Panc1 (cell line): Measurements from ENCODE around the gene ARHGEF10L.

Experiments used
- POLR2AphosphoS5 ChIP-seq: IDR thresholded peaks from 2 replicates; pipeline ENCODE4 v1.6.1; 2012; ENCODE audit warnings: mild to moderate bottlenecking, low read depth, low read length, moderate library complexity
- REST ChIP-seq, 2 experiments: IDR thresholded peaks; 2 replicates each; pipeline ENCODE4 v1.6.1; 2011 to 2012; ENCODE audit warnings: low read depth in 2 of 2, control low read depth in 1 of 2, low read length in 1 of 2, mild to moderate bottlenecking in 1 of 2, moderate library complexity in 1 of 2; ENCODE audit not compliant: insufficient read depth in 1 of 2
- SIN3A ChIP-seq: IDR thresholded peaks from 2 replicates; pipeline ENCODE4 v1.6.1; 2012; ENCODE audit warnings: low read depth, mild to moderate bottlenecking, low read length, moderate library complexity, borderline replicate concordance; ENCODE audit not compliant: insufficient read depth
- TF ChIP-seq, protein P1 (sequence below): fragments of 450-650 bp; IDR thresholded peaks from 2 replicates; pipeline ENCODE4 v1.5.1; 2017; ENCODE audit warnings: mild to moderate bottlenecking

DNA sequence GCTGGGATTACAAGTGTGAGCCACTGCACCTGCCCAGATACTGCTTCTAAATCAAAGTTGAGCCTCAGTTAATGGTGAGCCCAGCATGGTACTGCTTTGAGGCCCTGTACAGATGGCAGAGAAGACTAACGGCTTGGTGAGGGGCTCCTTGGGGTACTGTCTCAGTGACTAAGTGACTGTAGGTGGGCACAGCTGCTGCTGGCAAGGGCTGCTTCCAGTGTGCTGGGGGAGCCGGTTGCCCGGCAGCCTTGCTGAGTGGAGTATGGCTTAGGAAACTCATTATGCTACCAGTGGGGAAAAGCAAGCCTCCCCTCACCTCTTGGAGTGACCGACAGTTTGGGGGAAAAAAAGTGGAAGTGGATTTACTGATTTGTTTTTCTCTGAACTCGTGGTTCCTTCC, 23.6 kb upstream of the ARHGEF10L start:
- TF ChIP-seq, protein P1, sequence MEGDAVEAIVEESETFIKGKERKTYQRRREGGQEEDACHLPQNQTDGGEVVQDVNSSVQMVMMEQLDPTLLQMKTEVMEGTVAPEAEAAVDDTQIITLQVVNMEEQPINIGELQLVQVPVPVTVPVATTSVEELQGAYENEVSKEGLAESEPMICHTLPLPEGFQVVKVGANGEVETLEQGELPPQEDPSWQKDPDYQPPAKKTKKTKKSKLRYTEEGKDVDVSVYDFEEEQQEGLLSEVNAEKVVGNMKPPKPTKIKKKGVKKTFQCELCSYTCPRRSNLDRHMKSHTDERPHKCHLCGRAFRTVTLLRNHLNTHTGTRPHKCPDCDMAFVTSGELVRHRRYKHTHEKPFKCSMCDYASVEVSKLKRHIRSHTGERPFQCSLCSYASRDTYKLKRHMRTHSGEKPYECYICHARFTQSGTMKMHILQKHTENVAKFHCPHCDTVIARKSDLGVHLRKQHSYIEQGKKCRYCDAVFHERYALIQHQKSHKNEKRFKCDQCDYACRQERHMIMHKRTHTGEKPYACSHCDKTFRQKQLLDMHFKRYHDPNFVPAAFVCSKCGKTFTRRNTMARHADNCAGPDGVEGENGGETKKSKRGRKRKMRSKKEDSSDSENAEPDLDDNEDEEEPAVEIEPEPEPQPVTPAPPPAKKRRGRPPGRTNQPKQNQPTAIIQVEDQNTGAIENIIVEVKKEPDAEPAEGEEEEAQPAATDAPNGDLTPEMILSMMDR = no peak
- TF ChIP-seq POLR2AphosphoS5 (no peak), REST (IDR thresholded peaks at IDR 0.05; ENCODE audit: insufficient read depth in 1 of 2, low read depth in 2 of 2, low read length in 1 of 2) (no peak), SIN3A (no peak)
